Neuronal stem cell (in vitro differentiated cells): ENCODE data around the gene POLG2. TPM values are rescaled to one million over a fixed set of nuclear protein-coding genes. Genes with fewer than 3 reads are reported as not detected.

Experiments
- DNase-seq: peaks from one replicate; pipeline ENCODE4 v3.0.0-alpha.2; 2013; ENCODE audit warnings: low spot score
- H2AFZ ChIP-seq: one replicate; pipeline ENCODE4 v1.6.1; 2013; ENCODE audit warnings: mild to moderate bottlenecking, low read length, inconsistent platforms
- H2AK5ac ChIP-seq: 2 replicates; pipeline ENCODE4 v1.6.1; 2013; ENCODE audit warnings: low read depth, mild to moderate bottlenecking, inconsistent platforms, low read length, moderate library complexity, mixed read lengths
- H2BK120ac ChIP-seq: 2 replicates; pipeline ENCODE4 v1.6.1; 2013; ENCODE audit warnings: low read depth, mild to moderate bottlenecking, inconsistent platforms, low read length, moderate library complexity, mixed read lengths
- H2BK12ac ChIP-seq: one replicate; pipeline ENCODE4 v1.6.1; 2013; ENCODE audit warnings: low read length, inconsistent platforms
- H2BK15ac ChIP-seq: 2 replicates; pipeline ENCODE4 v1.6.1; 2013; ENCODE audit warnings: mild to moderate bottlenecking, low read length, inconsistent platforms, mixed read lengths
- H2BK5ac ChIP-seq: one replicate; pipeline ENCODE4 v1.6.1; 2013; ENCODE audit warnings: inconsistent platforms, mild to moderate bottlenecking, low read length, moderate library complexity
- H3K14ac ChIP-seq: one replicate; pipeline ENCODE4 v1.6.1; 2013; ENCODE audit warnings: low read length, inconsistent platforms
- H3K18ac ChIP-seq: 2 replicates; pipeline ENCODE4 v1.6.1; 2013; ENCODE audit warnings: low read length, inconsistent platforms
- H3K23ac ChIP-seq: 2 replicates; pipeline ENCODE4 v1.6.1; 2013; ENCODE audit warnings: low read depth, mild to moderate bottlenecking, mixed read lengths, low read length, inconsistent platforms; ENCODE audit not compliant: poor library complexity
- H3K27ac ChIP-seq: replicated peaks from 3 replicates; pipeline ENCODE4 v1.5.1; 2013; ENCODE audit warnings: low read length, inconsistent platforms
- H3K27me3 ChIP-seq, 3 experiments: 2 replicates each; pipeline ENCODE4 v1.6.1; 2013; ENCODE audit warnings: low read length in 3 of 3, mild to moderate bottlenecking in 2 of 3, inconsistent platforms in 1 of 3, low read depth in 1 of 3, mixed read lengths in 1 of 3, moderate library complexity in 1 of 3; ENCODE audit not compliant: control insufficient read depth in 3 of 3, insufficient read depth in 3 of 3
- H3K36me3 ChIP-seq, 2 donors: replicated peaks in 1 of 2; 2 replicates each; pipeline ENCODE4 v1.6.1; 2013; ENCODE audit warnings: low read length in 2 of 2; ENCODE audit not compliant: control insufficient read depth in 2 of 2, insufficient read depth in 2 of 2
- H3K4ac ChIP-seq: 2 replicates; pipeline ENCODE4 v1.6.1; 2013; ENCODE audit warnings: inconsistent platforms, mild to moderate bottlenecking, low read length, moderate library complexity
- H3K4me1 ChIP-seq, 2 donors: 1 replicate in 1 of 2; 2 replicates in 1 of 2; pipeline ENCODE4 v1.6.1; 2013; ENCODE audit warnings: low read length in 2 of 2, low read depth in 1 of 2; ENCODE audit not compliant: control insufficient read depth in 2 of 2, insufficient read depth in 1 of 2
- H3K4me2 ChIP-seq: one replicate; pipeline ENCODE4 v1.6.1; 2013; ENCODE audit warnings: mild to moderate bottlenecking, low read length, inconsistent platforms; ENCODE audit not compliant: insufficient read depth, poor library complexity, severe bottlenecking
- H3K4me3 ChIP-seq, 2 donors: 2 replicates each; pipeline ENCODE4 v1.5.1; 2013; ENCODE audit warnings: low read length in 2 of 2, mild to moderate bottlenecking in 2 of 2, inconsistent platforms in 1 of 2, moderate library complexity in 1 of 2
- H3K79me1 ChIP-seq: one replicate; pipeline ENCODE4 v1.6.1; 2013; ENCODE audit warnings: low read depth, mild to moderate bottlenecking, inconsistent platforms, low read length, moderate library complexity
- H3K9ac ChIP-seq: one replicate; pipeline ENCODE4 v1.6.1; 2013; ENCODE audit warnings: mild to moderate bottlenecking, low read depth, low read length, inconsistent platforms; ENCODE audit not compliant: poor library complexity
- H3K9me3 ChIP-seq, 2 donors: replicated peaks in 1 of 2; 2 replicates each; pipeline versions ENCODE3 to v1.6.1; 2013; ENCODE audit warnings: low read length in 2 of 2, mild to moderate bottlenecking in 2 of 2, inconsistent platforms in 1 of 2, low read depth in 1 of 2, mixed read lengths in 1 of 2, moderate library complexity in 1 of 2; ENCODE audit not compliant: control insufficient read depth in 2 of 2, insufficient read depth in 1 of 2
- H4K8ac ChIP-seq: one replicate; pipeline ENCODE4 v1.6.1; 2013; ENCODE audit warnings: low read depth, mild to moderate bottlenecking, inconsistent platforms, low read length, moderate library complexity
- H4K91ac ChIP-seq: one replicate; pipeline ENCODE4 v1.6.1; 2013; ENCODE audit warnings: low read length, low read depth, mild to moderate bottlenecking, inconsistent platforms; ENCODE audit not compliant: poor library complexity
- WGBS, 2 donors: extraction: QIAGEN DNeasy Blood & Tissue Kit; methylation state at CpG; one replicate each; pipeline ENCODE4 v1.1.7; 2013; ENCODE audit warnings: missing lambda C conversion rate in 2 of 2, mixed read lengths in 1 of 2; ENCODE audit not compliant: insufficient read length in 2 of 2, insufficient replicate concordance in 1 of 2; ENCODE audit errors: extremely low coverage in 2 of 2; 5-methylcytosine and 5-hydroxymethylcytosine counted together
- polyA plus RNA-seq, 2 experiments: library from polyadenylated mRNA; stranded (reverse); fragments of 200-250 nt; gene quantifications; one replicate each; pipeline ENCODE4 v1.2.3, GENCODE V29; 2013

Gene POLG2
- polyA plus RNA-seq (2013, experiment 1 of 2): 16.1 TPM
- 16.8 TPM for polyA plus RNA-seq (2013, experiment 2 of 2)

DNA sequence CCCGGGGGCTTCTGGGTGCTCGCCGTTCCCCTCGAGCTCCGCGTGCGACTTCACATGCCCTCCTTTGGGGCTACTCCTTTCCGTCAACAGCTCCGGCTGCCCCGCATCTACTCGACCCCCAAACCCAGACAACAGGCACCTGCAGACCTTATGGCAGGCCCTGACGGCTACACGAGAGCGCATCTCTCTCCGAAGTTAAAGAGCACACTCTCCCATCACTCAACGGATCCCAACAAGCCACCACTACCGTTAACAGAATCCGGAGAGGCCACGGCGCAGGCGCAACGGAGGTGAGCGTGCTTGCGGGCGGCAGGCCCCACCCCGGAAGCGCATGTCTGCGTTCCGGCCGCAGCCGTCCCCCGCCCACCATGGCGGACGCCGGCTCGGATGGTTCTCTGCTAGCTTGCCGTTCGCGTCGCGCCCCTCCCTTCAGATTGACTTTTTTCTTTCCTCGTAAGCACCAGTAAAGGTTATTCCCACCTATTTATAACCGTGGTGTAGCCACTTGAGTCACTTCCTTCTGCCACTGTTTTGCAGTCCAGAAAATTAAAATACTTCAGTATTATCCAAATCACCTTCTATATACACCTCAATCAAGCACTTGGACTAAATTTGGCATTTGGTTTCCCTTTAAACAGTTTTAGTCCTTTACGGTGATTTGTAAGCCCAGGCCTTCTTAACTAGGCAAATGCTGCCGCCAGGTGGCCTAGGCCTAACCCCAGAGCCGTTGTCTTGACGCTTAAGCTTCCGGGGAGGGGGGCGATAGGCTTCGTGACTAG is at the start of gene POLG2:
TSS of gene POLG2 (minus strand) at position 269 of the 779 bp plus-strand sequence. CDS start at position 183, 86 bp downstream.
- Histone ChIP-seq H2BK5ac (peak within 1 kb of the TSS; percentile 14), H3K9me3 (no peaks in the 10 kb centered on the region), H3K18ac (peak within 1 kb of the TSS; percentile 80), H3K23ac (peak within 1 kb of the TSS; percentile 61), H3K9ac (peak within 1 kb of the TSS; percentile 91), H3K4me3 (peak within 1 kb of the TSS; percentile 70 to 91), H2AFZ (peak within 1 kb of the TSS; percentile 86), H2BK15ac (no peak within 1 kb of the TSS), H2AK5ac (no peak within 1 kb of the TSS), H2BK120ac (no peak within 1 kb of the TSS), H3K79me1 (peaks cover 3% of the 10 kb centered on the region), H3K27me3 (no peaks in the 10 kb centered on the region), H2BK12ac (no peak within 1 kb of the TSS), H3K36me3 (peaks cover 28 to 68% of the 10 kb centered on the region in 2 donors), H3K4me1 (peaks cover 2 to 8% of the 10 kb centered on the region in 2 donors), H4K91ac (no peak within 1 kb of the TSS), H3K4ac (peak within 1 kb of the TSS; percentile 19), H3K27ac (peak within 1 kb of the TSS; percentile 93), H3K14ac (no peak within 1 kb of the TSS), H3K4me2 (peak within 1 kb of the TSS; percentile 78), H4K8ac (no peak within 1 kb of the TSS)
- peak; percentile 88 for DNase-seq
- WGBS, 2 donors: no CpG with 5 or more reads among the region's 50 CpGs

DNA sequence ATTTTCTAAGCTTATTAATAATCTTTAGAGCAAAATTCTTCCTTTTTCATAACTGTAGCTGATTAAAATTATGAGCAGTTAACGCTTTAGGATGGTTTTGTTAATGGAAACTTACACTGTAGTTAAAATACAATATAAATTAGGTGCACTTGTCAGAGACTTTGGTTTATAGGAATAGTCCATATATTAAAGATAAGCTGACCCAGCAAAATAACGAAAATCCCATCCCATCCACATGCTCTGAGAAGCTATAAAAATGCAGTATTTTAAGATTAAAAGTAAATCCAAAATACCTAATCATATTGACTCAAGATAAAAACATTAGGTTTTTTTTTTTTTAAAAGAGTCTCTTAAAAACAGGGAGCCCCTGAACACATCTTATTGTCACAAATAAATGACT is 47.9 kb upstream of the POLG2 start:
- no peak overlapping the region for H2BK5ac ChIP-seq
- no peak overlapping the region for H3K27ac ChIP-seq
- H2BK120ac ChIP-seq: no peak overlapping the region
- no peak overlapping the region for H2AFZ ChIP-seq
- H3K27me3 ChIP-seq: no peaks in the 10 kb centered on the region
- peaks cover 6 to 82% of the 10 kb centered on the region in 2 donors for H3K36me3 ChIP-seq
- no peak overlapping the region for H4K8ac ChIP-seq
- no peaks in the 10 kb centered on the region for H3K79me1 ChIP-seq
- no peak overlapping the region for H3K9ac ChIP-seq
- H3K4me1 ChIP-seq: peaks cover 0 to 7% of the 10 kb centered on the region in 2 donors
- no peak overlapping the region for H2BK15ac ChIP-seq
- no peak overlapping the region for H3K18ac ChIP-seq
- no peak overlapping the region for H3K4me3 ChIP-seq
- no peak overlapping the region for H3K14ac ChIP-seq
- no peak overlapping the region for H2AK5ac ChIP-seq
- no peaks in the 10 kb centered on the region for H3K9me3 ChIP-seq
- WGBS, 2 donors: no CpG with 5 or more reads among the region's 2 CpGs
- no peak overlapping the region for H3K4me2 ChIP-seq
- no peak overlapping the region for H4K91ac ChIP-seq
- H3K4ac ChIP-seq: no peak overlapping the region
- no peak for DNase-seq
- no peak overlapping the region for H3K23ac ChIP-seq
- no peak overlapping the region for H2BK12ac ChIP-seq

DNA sequence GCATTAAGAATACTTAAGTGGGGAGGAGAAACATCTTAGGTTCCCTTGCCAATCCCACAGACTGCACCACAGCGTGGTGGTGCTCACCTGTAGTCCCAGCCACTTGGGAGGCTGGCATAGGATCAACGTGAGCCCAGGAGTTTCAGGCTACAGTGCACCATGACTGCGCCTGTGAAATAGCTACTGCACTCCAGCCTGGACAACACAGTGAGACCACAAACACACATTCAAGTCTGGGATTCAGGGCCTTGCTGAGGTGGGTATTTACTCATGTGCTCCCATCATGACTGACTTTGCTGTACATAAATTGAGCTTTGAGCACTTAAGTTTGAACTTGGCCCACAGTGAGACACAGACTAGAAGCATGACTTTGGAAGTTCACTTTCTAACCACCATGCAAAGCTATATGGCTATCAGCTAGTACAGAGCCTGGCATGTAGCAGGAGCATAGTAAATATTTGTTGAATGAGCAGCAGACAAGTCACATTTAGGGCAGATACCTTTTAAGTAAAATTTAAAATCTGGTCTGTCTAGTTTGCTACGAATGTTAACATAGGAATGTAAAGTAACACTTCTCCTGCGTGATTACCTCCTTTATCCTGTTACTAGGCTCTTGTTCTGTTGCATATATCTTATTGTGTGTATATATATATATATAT is 43.4 kb upstream of the POLG2 start:
- no peak overlapping the region for H3K9ac ChIP-seq
- H3K4me3 ChIP-seq: peak overlapping the region in 1 of 2 donors; percentile 38
- H3K9me3 ChIP-seq: no peaks in the 10 kb centered on the region
- no peak overlapping the region for H3K4ac ChIP-seq
- WGBS, 2 donors: no CpG with 5 or more reads among the region's 5 CpGs
- H2AFZ ChIP-seq: no peak overlapping the region
- no peak overlapping the region for H2BK12ac ChIP-seq
- no peaks in the 10 kb centered on the region for H3K27me3 ChIP-seq
- H3K4me1 ChIP-seq: peaks cover 0 to 1% of the 10 kb centered on the region in 2 donors
- no peak overlapping the region for H2BK5ac ChIP-seq
- H4K8ac ChIP-seq: no peak overlapping the region
- H3K36me3 ChIP-seq: peaks cover 12 to 85% of the 10 kb centered on the region in 2 donors
- no peak overlapping the region for H2AK5ac ChIP-seq
- no peaks in the 10 kb centered on the region for H3K79me1 ChIP-seq
- H3K27ac ChIP-seq: no peak overlapping the region
- H4K91ac ChIP-seq: no peak overlapping the region
- H3K23ac ChIP-seq: no peak overlapping the region
- no peak overlapping the region for H3K18ac ChIP-seq
- no peak overlapping the region for H3K4me2 ChIP-seq
- no peak overlapping the region for H3K14ac ChIP-seq
- no peak overlapping the region for H2BK15ac ChIP-seq
- no peak overlapping the region for H2BK120ac ChIP-seq
- no peak for DNase-seq

DNA sequence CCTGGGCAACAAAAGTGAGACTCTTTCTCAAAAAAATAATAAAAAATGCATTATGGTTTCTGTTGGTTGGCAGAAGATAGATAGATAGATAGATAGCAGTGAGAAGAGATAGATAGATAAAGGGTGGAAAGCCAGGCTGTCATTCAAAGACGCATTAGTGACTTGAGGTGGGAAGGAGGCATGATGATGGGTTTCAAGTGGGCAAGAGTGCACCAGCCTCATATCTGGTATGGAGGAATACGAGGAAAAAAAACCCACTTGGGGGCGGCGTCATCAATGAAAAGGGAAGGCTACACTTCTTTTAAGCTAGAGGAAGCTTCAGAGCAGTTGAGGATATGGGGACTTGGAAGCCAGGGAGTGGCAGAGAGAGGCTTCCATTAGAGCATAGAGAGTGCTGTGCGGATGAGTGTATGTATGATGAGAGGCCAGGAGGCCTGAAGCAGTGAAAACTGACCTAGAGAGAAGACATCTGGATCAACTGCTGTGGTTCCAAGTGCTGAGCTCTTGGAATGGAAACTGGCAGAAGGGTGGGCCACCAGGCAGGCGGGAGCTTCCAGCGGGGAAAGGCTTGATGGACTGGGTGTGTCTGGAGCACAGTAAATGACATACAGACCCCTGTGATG is 41.8 kb upstream of the POLG2 start:
- Histone ChIP-seq H3K14ac (no peak overlapping the region), H3K4me2 (no peak overlapping the region), H3K18ac (no peak overlapping the region), H3K4me3 (no peak overlapping the region), H4K91ac (no peak overlapping the region), H4K8ac (no peak overlapping the region), H2BK15ac (no peak overlapping the region), H3K23ac (no peak overlapping the region), H3K9ac (no peak overlapping the region), H3K27me3 (no peaks in the 10 kb centered on the region), H3K27ac (no peak overlapping the region), H3K9me3 (no peaks in the 10 kb centered on the region), H3K36me3 (peaks cover 25 to 91% of the 10 kb centered on the region in 2 donors), H2AFZ (no peak overlapping the region), H2BK5ac (no peak overlapping the region), H3K4ac (no peak overlapping the region), H2BK120ac (no peak overlapping the region), H3K4me1 (no peaks in the 10 kb centered on the region), H2AK5ac (no peak overlapping the region), H2BK12ac (no peak overlapping the region), H3K79me1 (no peaks in the 10 kb centered on the region)
- WGBS, 2 donors: no CpG with 5 or more reads among the region's 7 CpGs
- no peak for DNase-seq
